B cell (primary cell): ENCODE measurements around the gene CASZ1. TPM values are rescaled to one million over a fixed set of nuclear protein-coding genes. Genes with fewer than 3 reads are reported as not detected.

Source experiments
- ATAC-seq: fragments of 200-7000 bp; cut with Tn5 transposase; one replicate; pipeline ENCODE4 v1.10.0; 2021; ENCODE audit warnings: low read depth, mild to moderate bottlenecking, moderate number of reproducible peaks, moderate library complexity
- CTCF ChIA-PET: fragments of 350-600 bp; sonication (Branson Sonifier 250); formaldehyde crosslinking; loops from one replicate; lab custom pipeline; 2021; ENCODE audit warnings: antibody characterized with exemption, inconsistent platforms; lab: Charles Lee
- POLR2A ChIA-PET: fragments of 350-600 bp; sonication (Branson Sonifier 250); formaldehyde crosslinking; loops from one replicate; lab custom pipeline; 2021; ENCODE audit warnings: antibody characterized with exemption; lab: Charles Lee
- DNase-seq: peaks from one replicate; pipeline ENCODE4 v3.0.0; 2013
- H2AFZ ChIP-seq: 2 replicates; pipeline ENCODE4 v1.6.1; 2012; ENCODE audit warnings: mild to moderate bottlenecking, low read depth, low read length; ENCODE audit not compliant: insufficient read depth, poor library complexity, severe bottlenecking
- H3K27ac ChIP-seq, 2 donors: 1 replicate in 1 of 2; 2 replicates in 1 of 2; pipeline ENCODE4 v1.5.1; 2012 to 2013; ENCODE audit warnings: low read length in 2 of 2, mild to moderate bottlenecking in 2 of 2, moderate library complexity in 1 of 2
- H3K27me3 ChIP-seq, 4 experiments: fragments of 200-600 bp in 1 of 4; sonication (generic) in 1 of 4; replicated peaks in 1 of 4; 1 replicate in 2 of 4; 2 replicates in 2 of 4; pipeline versions ENCODE4 v1.6.1 to v1.7.0; 2013 to 2016; ENCODE audit warnings: low read length in 3 of 4, mild to moderate bottlenecking in 2 of 4, mixed read lengths in 1 of 4, moderate library complexity in 1 of 4; ENCODE audit not compliant: insufficient read depth in 4 of 4, control insufficient read depth in 3 of 4; ENCODE audit errors: control extremely low read depth in 1 of 4
- H3K36me3 ChIP-seq, 2 experiments: replicated peaks in 1 of 2; 1 replicate in 1 of 2; 2 replicates in 1 of 2; pipeline versions ENCODE4 v1.6.1 to v1.7.1; 2013; ENCODE audit warnings: low read length in 1 of 2; ENCODE audit not compliant: insufficient read depth in 2 of 2, control insufficient read depth in 1 of 2; ENCODE audit errors: control extremely low read depth in 1 of 2, extremely low read depth in 1 of 2
- H3K4me1 ChIP-seq, 2 donors: fragments of 200-600 bp in 1 of 2; sonication (generic) in 1 of 2; 1 replicate in 1 of 2; 2 replicates in 1 of 2; pipeline versions ENCODE4 v1.5.1 to v1.6.1; 2013 to 2017; ENCODE audit warnings: low read length in 2 of 2; ENCODE audit not compliant: control insufficient read depth in 2 of 2, insufficient read depth in 2 of 2
- H3K4me2 ChIP-seq: replicated peaks from 2 replicates; pipeline ENCODE3; 2012; ENCODE audit warnings: mild to moderate bottlenecking, low read depth, low read length; ENCODE audit not compliant: poor library complexity, severe bottlenecking
- H3K4me3 ChIP-seq, 5 experiments: fragments of 200-600 bp in 1 of 5; sonication (generic) in 1 of 5; 1 replicate in 3 of 5; 2 replicates in 2 of 5; pipeline versions ENCODE4 v1.5.1 to v1.7.0; 2011 to 2016; ENCODE audit warnings: low read length in 4 of 5, mild to moderate bottlenecking in 4 of 5, low read depth in 2 of 5, control low read depth in 1 of 5, moderate library complexity in 1 of 5; ENCODE audit not compliant: insufficient read depth in 1 of 5; ENCODE audit errors: control extremely low read depth in 1 of 5, extremely low read depth in 1 of 5
- H3K79me2 ChIP-seq: fragments of 200-600 bp; sonication (generic); one replicate; pipeline ENCODE4 v1.6.0; 2016; ENCODE audit warnings: low read length; ENCODE audit not compliant: control insufficient read depth, insufficient read depth
- H3K9ac ChIP-seq: fragments of 200-600 bp; sonication (generic); 2 replicates; pipeline ENCODE4 v1.6.1; 2017; ENCODE audit warnings: mild to moderate bottlenecking, low read length, moderate library complexity
- H3K9me3 ChIP-seq, 3 donors: one replicate each; pipeline versions ENCODE4 v1.6.1 to v1.7.1; 2013; ENCODE audit warnings: low read length in 2 of 3; ENCODE audit not compliant: control insufficient read depth in 2 of 3, insufficient read depth in 1 of 3; ENCODE audit errors: control extremely low read depth in 1 of 3
- H4K20me1 ChIP-seq: 2 replicates; pipeline ENCODE4 v1.6.0; 2012; ENCODE audit warnings: mild to moderate bottlenecking, low read length; ENCODE audit not compliant: insufficient read depth, control insufficient read depth, poor library complexity, severe bottlenecking
- H3K27ac Mint-ChIP-seq: one replicate; pipeline ENCODE4 v1.8.0; 2021; ENCODE audit warnings: mixed read lengths
- H3K27me3 Mint-ChIP-seq: one replicate; pipeline ENCODE4 v1.8.0; 2021; ENCODE audit warnings: mixed read lengths
- H3K4me1 Mint-ChIP-seq: one replicate; pipeline ENCODE4 v1.8.0; 2021; ENCODE audit warnings: mixed read lengths
- H3K4me3 Mint-ChIP-seq: one replicate; pipeline ENCODE4 v1.8.0; 2021; ENCODE audit warnings: mixed read lengths
- H3K9me3 Mint-ChIP-seq: one replicate; pipeline ENCODE4 v1.8.0; 2022; ENCODE audit warnings: mixed read lengths; ENCODE audit not compliant: insufficient read depth
- EZH2 ChIP-seq: IDR thresholded peaks from 2 replicates; pipeline ENCODE4 v1.6.1; 2012; ENCODE audit warnings: borderline replicate concordance, low read depth, mild to moderate bottlenecking, moderate library complexity, low read length; ENCODE audit not compliant: insufficient read depth, poor library complexity, severe bottlenecking
- WGBS: methylation state at CpG from one replicate; pipeline ENCODE4 v1.1.5; 2013; ENCODE audit warnings: missing lambda C conversion rate; ENCODE audit not compliant: insufficient coverage; 5-methylcytosine and 5-hydroxymethylcytosine counted together
- intact Hi-C: fragments of 100-400 bp; cut with micrococcal nuclease; formaldehyde crosslinking; loops from one replicate; pipeline ENCODE4 v1.10.0; 2022
- polyA plus RNA-seq: library from polyadenylated mRNA; depleted of rRNA; stranded (reverse); fragments of >200 nt; gene quantifications from 2 replicates; pipeline ENCODE4 v1.2.3, GENCODE V29; 2012
- total RNA-seq, 2 donors: library from RNA; stranded (reverse); fragments of 120-200 nt in 1 of 2; gene quantifications; 1 replicate in 1 of 2; 2 replicates in 1 of 2; pipeline versions ENCODE4 v1.2.3 to v1.2.4, GENCODE V29; 2013 to 2022
- TF ChIP-seq, protein P1 (sequence below): fragments of 200-600 bp; IDR thresholded peaks from one replicate; pipeline ENCODE4 v1.8.0; 2022; ENCODE audit warnings: antibody characterized with exemption, mild to moderate bottlenecking

Gene CASZ1
- total and polyA plus RNA-seq, 2 donors (not counting 1 experiment from before 2014, with no cell fraction given) = 9.5 to 27.2 TPM

DNA sequence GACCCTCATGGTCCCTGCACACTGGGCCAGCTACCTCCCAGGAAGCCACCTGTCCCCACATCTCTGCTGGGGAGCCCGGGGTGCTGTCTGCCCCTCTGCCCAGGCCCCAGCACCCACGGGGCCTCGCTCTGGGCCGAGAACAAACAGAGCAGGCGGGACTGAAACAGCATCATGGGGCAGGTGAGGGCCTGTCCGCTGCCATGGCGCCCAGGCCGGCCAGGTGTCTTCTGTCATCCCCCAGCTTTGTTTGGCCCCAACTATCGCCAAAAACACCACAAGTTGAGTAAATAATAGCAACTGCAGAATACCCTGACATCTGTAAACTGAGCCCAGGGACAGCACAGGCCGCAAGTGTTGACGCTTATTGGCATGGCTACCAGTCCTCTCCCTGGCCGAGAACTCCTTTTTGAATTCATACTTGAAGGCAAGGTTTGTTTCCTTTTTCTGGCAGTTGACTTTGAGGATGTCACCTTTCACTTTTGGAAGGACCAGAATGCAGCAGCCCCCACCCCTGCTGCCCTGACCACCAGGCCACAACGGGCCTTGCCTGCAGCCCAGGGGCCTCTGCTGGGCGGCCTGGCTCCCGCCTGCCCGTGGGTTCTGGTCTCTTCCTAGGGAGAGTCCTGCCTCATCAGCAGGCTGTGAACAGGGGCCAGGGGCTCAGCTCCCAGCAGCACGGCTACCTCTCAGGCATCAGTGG lies 152.7 kb downstream of the CASZ1 start:
- Histone ChIP-seq H2AFZ (no peak overlapping the region), H3K79me2 (no peaks in the 10 kb centered on the region), H3K27me3 (no peaks in the 10 kb centered on the region), H4K20me1 (no peaks in the 10 kb centered on the region), H3K27ac (no peak overlapping the region), H3K9ac (no peak overlapping the region), H3K4me2 (no peak overlapping the region), H3K9me3 (peaks cover 0 to 5% (median 0%) of the 10 kb centered on the region in 3 donors), H3K4me1 (no peaks in the 10 kb centered on the region), H3K4me3 (no peak overlapping the region), H3K36me3 (peaks cover 0 to 21% of the 10 kb centered on the region in 2 experiments)
- no peak for TF ChIP-seq EZH2
- TF ChIP-seq, protein P1, sequence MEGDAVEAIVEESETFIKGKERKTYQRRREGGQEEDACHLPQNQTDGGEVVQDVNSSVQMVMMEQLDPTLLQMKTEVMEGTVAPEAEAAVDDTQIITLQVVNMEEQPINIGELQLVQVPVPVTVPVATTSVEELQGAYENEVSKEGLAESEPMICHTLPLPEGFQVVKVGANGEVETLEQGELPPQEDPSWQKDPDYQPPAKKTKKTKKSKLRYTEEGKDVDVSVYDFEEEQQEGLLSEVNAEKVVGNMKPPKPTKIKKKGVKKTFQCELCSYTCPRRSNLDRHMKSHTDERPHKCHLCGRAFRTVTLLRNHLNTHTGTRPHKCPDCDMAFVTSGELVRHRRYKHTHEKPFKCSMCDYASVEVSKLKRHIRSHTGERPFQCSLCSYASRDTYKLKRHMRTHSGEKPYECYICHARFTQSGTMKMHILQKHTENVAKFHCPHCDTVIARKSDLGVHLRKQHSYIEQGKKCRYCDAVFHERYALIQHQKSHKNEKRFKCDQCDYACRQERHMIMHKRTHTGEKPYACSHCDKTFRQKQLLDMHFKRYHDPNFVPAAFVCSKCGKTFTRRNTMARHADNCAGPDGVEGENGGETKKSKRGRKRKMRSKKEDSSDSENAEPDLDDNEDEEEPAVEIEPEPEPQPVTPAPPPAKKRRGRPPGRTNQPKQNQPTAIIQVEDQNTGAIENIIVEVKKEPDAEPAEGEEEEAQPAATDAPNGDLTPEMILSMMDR = no peak
- H3K4me3 Mint-ChIP-seq = no peak overlapping the region
- ChIA-PET CTCF (no interaction called here), POLR2A (no interaction called here)
- intact Hi-C loops = no loop called here
- no peaks in the 10 kb centered on the region for H3K27me3 Mint-ChIP-seq
- no peak overlapping the region for H3K27ac Mint-ChIP-seq
- WGBS = 94% methylated on average over 17 of the region's 17 CpGs
- ATAC-seq (no peak), DNase-seq (no peak)
- H3K9me3 Mint-ChIP-seq = no peaks in the 10 kb centered on the region
- H3K4me1 Mint-ChIP-seq = no peaks in the 10 kb centered on the region

- H3K36me3 ChIP-seq = peaks cover 0 to 21% of the 10 kb centered on the region in 2 experiments
- DNase-seq = no peak
- no peak overlapping the region for H3K9ac ChIP-seq
- H3K79me2 ChIP-seq = no peaks in the 10 kb centered on the region
- no peaks in the 10 kb centered on the region for H4K20me1 ChIP-seq
- Mint-ChIP-seq H3K27me3 (no peaks in the 10 kb centered on the region), H3K9me3 (no peaks in the 10 kb centered on the region), H3K4me1 (no peaks in the 10 kb centered on the region), H3K4me3 (no peak overlapping the region), H3K27ac (no peak overlapping the region)
- ATAC-seq = no peak
- intact Hi-C loops = no loop called here
- no peak overlapping the region for H3K4me2 ChIP-seq
- ChIA-PET POLR2A (no interaction called here), CTCF (no interaction called here)
- H3K27ac ChIP-seq = no peak overlapping the region
- peaks cover 0 to 5% (median 0%) of the 10 kb centered on the region in 3 donors for H3K9me3 ChIP-seq
- peaks cover 0 to 4% (median 1%) of the 10 kb centered on the region in 4 experiments for H3K27me3 ChIP-seq
- H3K4me1 ChIP-seq = peaks cover 0 to 4% of the 10 kb centered on the region in 2 donors
- TF ChIP-seq, protein P1 = no peak
- TF ChIP-seq EZH2 = no peak
- WGBS = 93% methylated on average over 30 of the region's 31 CpGs
- H2AFZ ChIP-seq = no peak overlapping the region
- no peak overlapping the region for H3K4me3 ChIP-seq
Measured at GRCh38 chr1:10642403-10643080, 153.9 kb downstream of the CASZ1 start.
